ENCODE results near the gene SLC29A3. TPM values are rescaled to one million over a fixed set of nuclear protein-coding genes. Genes with fewer than 3 reads are reported as not detected.

Gene SLC29A3
- total RNA-seq, 1 donor: 2.2 TPM

GRCh38 chr10:71312811-71313789 is 6.0 kb upstream of the SLC29A3 start:
- no peak overlapping the region for H3K4me3 ChIP-seq (ENCODE audit: low read depth, low read length)
- DNase-seq (ENCODE audit: low read depth): peak; percentile 76
- TF ChIP-seq CTCF (IDR thresholded peaks at IDR 0.05; ENCODE audit: insufficient read depth, low read depth, low read length): no peak

- TF ChIP-seq CTCF (IDR thresholded peaks at IDR 0.05; ENCODE audit: insufficient read depth, low read depth, low read length): peak; percentile 77
- peak; percentile 48 for DNase-seq (ENCODE audit: low read depth)
- no peak overlapping the region for H3K4me3 ChIP-seq (ENCODE audit: low read depth, low read length)
Measured at GRCh38 chr10:71314028-71314693, 4.9 kb upstream of the SLC29A3 start.

GRCh38 chr10:71314694-71315225 is 4.3 kb upstream of the SLC29A3 start:
- DNase-seq (ENCODE audit: low read depth): no peak
- no peak overlapping the region for H3K4me3 ChIP-seq (ENCODE audit: low read depth, low read length)
- no peak for TF ChIP-seq CTCF (IDR thresholded peaks at IDR 0.05; ENCODE audit: insufficient read depth, low read depth, low read length)

- H3K4me3 ChIP-seq (ENCODE audit: low read depth, low read length): no peak overlapping the region
- DNase-seq (ENCODE audit: low read depth): no peak
- no peak for TF ChIP-seq CTCF (IDR thresholded peaks at IDR 0.05; ENCODE audit: insufficient read depth, low read depth, low read length)
Measured at GRCh38 chr10:71316056-71316785, 2.8 kb upstream of the SLC29A3 start.

GRCh38 chr10:71316786-71317160 is 2.3 kb upstream of the SLC29A3 start:
- no peak for TF ChIP-seq CTCF (IDR thresholded peaks at IDR 0.05; ENCODE audit: insufficient read depth, low read depth, low read length)
- no peak overlapping the region for H3K4me3 ChIP-seq (ENCODE audit: low read depth, low read length)
- no peak for DNase-seq (ENCODE audit: low read depth)

GRCh38 chr10:71317739-71318138 is 1.3 kb upstream of the SLC29A3 start:
- H3K4me3 ChIP-seq (ENCODE audit: low read depth, low read length): no peak overlapping the region
- no peak for DNase-seq (ENCODE audit: low read depth)
- TF ChIP-seq CTCF (IDR thresholded peaks at IDR 0.05; ENCODE audit: insufficient read depth, low read depth, low read length): no peak

Measured in fibroblast of villous mesenchyme (primary cell).